ENCODE results near the gene ZCRB1.

The ZCRB1 gene

GRCh38 chr12:42343721-42344120 lies 17.8 kb upstream of the ZCRB1 start:
- Histone ChIP-seq H3K27me3 (replicated peaks; ENCODE audit: insufficient read depth, low read length) (no peaks in the 10 kb centered on the region), H3K9ac (ENCODE audit: low read length) (no peak overlapping the region), H3F3A (ENCODE audit: insufficient read depth, low read length) (no peaks in the 10 kb centered on the region), H3K36me3 (replicated peaks; ENCODE audit: insufficient read depth, low read length) (no peaks in the 10 kb centered on the region), H3K4me1 (ENCODE audit: low read length) (no peaks in the 10 kb centered on the region), H2AFZ (ENCODE audit: low read length) (no peak overlapping the region), H3K27ac (ENCODE audit: low read length) (no peak overlapping the region), H3K4me2 (ENCODE audit: low read depth, low read length) (no peak overlapping the region), H3K79me2 (ENCODE audit: low read length) (peaks cover 89% of the 10 kb centered on the region), H3K4me3 (ENCODE audit: low read length) (no peak overlapping the region), H3K9me3 (replicated peaks; ENCODE audit: insufficient read depth, low read length) (no peaks in the 10 kb centered on the region), H3K9me2 (replicated peaks; ENCODE audit: insufficient read depth, low read length) (no peaks in the 10 kb centered on the region), H4K20me1 (ENCODE audit: insufficient read depth, low read length) (no peaks in the 10 kb centered on the region)
- no peak for DNase-seq
- TF ChIP-seq EZH2phosphoT487 (IDR thresholded peaks at IDR 0.05; ENCODE audit: low read length): no peak
- no peak for TF ChIP-seq CTCF (IDR thresholded peaks at IDR 0.05; ENCODE audit: low read length)
- TF ChIP-seq EZH2 (optimal IDR thresholded peaks at IDR 0.05; ENCODE audit: low read depth, low read length): no peak

GRCh38 chr12:42342028-42342427 lies 16.1 kb upstream of the ZCRB1 start:
- no peaks in the 10 kb centered on the region for H4K20me1 ChIP-seq (ENCODE audit: insufficient read depth, low read length)
- TF ChIP-seq EZH2 (optimal IDR thresholded peaks at IDR 0.05; ENCODE audit: low read depth, low read length): no peak
- TF ChIP-seq CTCF (IDR thresholded peaks at IDR 0.05; ENCODE audit: low read length): no peak
- no peak for TF ChIP-seq EZH2phosphoT487 (IDR thresholded peaks at IDR 0.05; ENCODE audit: low read length)
- H3K79me2 ChIP-seq (ENCODE audit: low read length): peaks cover 88% of the 10 kb centered on the region
- H3K9ac ChIP-seq (ENCODE audit: low read length): no peak overlapping the region
- H3K9me3 ChIP-seq (replicated peaks; ENCODE audit: insufficient read depth, low read length): no peaks in the 10 kb centered on the region
- no peaks in the 10 kb centered on the region for H3K27me3 ChIP-seq (replicated peaks; ENCODE audit: insufficient read depth, low read length)
- no peak overlapping the region for H3K4me2 ChIP-seq (ENCODE audit: low read depth, low read length)
- H3K27ac ChIP-seq (ENCODE audit: low read length): no peak overlapping the region
- H3K36me3 ChIP-seq (replicated peaks; ENCODE audit: insufficient read depth, low read length): no peaks in the 10 kb centered on the region
- no peak overlapping the region for H3K4me3 ChIP-seq (ENCODE audit: low read length)
- H2AFZ ChIP-seq (ENCODE audit: low read length): no peak overlapping the region
- no peaks in the 10 kb centered on the region for H3F3A ChIP-seq (ENCODE audit: insufficient read depth, low read length)
- no peaks in the 10 kb centered on the region for H3K9me2 ChIP-seq (replicated peaks; ENCODE audit: insufficient read depth, low read length)
- H3K4me1 ChIP-seq (ENCODE audit: low read length): no peaks in the 10 kb centered on the region
- DNase-seq: no peak

- no peak overlapping the region for H3K4me2 ChIP-seq (ENCODE audit: low read depth, low read length)
- H3K27me3 ChIP-seq (replicated peaks; ENCODE audit: insufficient read depth, low read length): no peaks in the 10 kb centered on the region
- no peaks in the 10 kb centered on the region for H3K9me3 ChIP-seq (replicated peaks; ENCODE audit: insufficient read depth, low read length)
- peaks cover 8% of the 10 kb centered on the region; the same call in 1 of the 2 replicates for H3K36me3 ChIP-seq (replicated peaks; ENCODE audit: insufficient read depth, low read length)
- H3K9me2 ChIP-seq (replicated peaks; ENCODE audit: insufficient read depth, low read length): no peaks in the 10 kb centered on the region
- no peaks in the 10 kb centered on the region for H3F3A ChIP-seq (ENCODE audit: insufficient read depth, low read length)
- DNase-seq: no peak
- H2AFZ ChIP-seq (ENCODE audit: low read length): no peak overlapping the region
- H3K79me2 ChIP-seq (ENCODE audit: low read length): peaks cover 88% of the 10 kb centered on the region
- no peak overlapping the region for H3K27ac ChIP-seq (ENCODE audit: low read length)
- peaks cover 10% of the 10 kb centered on the region; the same call in 1 of the 2 replicates for H4K20me1 ChIP-seq (ENCODE audit: insufficient read depth, low read length)
- TF ChIP-seq EZH2phosphoT487 (IDR thresholded peaks at IDR 0.05; ENCODE audit: low read length) (no peak), CTCF (IDR thresholded peaks at IDR 0.05; ENCODE audit: low read length) (no peak), EZH2 (optimal IDR thresholded peaks at IDR 0.05; ENCODE audit: low read depth, low read length) (no peak)
- H3K9ac ChIP-seq (ENCODE audit: low read length): no peak overlapping the region
- no peaks in the 10 kb centered on the region for H3K4me1 ChIP-seq (ENCODE audit: low read length)
- no peak overlapping the region for H3K4me3 ChIP-seq (ENCODE audit: low read length)
These were observed 12.4 kb upstream of the ZCRB1 start for GRCh38 chr12:42338280-42338679.
